ENCODE results near the gene TNFAIP8.
"Not testable (repeated sequence)": the region's sequence is repeated elsewhere in the genome, so short reads cannot be mapped to it uniquely, and the experiment has no call there.

Gene TNFAIP8

DNA sequence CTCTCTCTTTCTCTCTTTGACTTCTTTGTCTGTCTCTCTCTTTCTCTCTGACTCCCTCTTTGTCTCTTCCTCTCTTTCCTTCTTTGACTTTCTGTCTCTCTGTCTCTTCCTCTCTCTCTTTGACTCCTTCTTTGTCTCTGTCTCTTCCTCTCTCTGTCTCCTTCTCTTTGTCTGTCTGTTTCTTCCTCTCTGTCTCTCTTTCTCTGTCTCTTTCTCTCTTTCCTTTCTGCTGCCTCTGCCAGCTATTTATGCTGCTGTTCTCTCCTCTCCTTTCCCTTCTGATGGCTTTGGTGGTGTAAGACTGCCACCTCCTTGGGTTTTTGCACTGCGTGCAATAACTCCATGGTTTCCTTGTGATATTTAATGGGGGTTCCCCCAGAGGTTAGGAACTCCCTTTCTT, 72.3 kb downstream of the TNFAIP8 start:
- not testable (repeated sequence) for DNase-seq

DNA sequence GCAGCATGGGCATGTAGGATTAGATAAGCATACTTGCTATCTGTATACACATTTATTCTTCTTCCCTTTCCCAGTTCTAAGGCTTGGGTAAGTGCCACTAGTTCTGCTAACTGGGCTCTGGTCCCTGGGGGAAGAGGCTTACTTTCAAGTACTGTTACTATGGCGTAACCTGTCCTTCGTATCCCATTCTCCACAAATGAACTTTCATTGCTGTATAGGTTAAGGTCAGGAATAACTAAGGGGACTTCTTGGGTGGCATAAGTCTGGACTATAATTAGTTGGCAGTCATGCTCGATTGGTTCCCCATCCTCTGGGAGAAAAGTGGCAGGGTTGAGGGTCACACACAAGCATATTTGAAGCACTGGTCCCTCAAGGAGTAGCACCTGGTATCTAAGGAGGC, 72.8 kb downstream of the TNFAIP8 start:
- not testable (repeated sequence) for DNase-seq

DNA sequence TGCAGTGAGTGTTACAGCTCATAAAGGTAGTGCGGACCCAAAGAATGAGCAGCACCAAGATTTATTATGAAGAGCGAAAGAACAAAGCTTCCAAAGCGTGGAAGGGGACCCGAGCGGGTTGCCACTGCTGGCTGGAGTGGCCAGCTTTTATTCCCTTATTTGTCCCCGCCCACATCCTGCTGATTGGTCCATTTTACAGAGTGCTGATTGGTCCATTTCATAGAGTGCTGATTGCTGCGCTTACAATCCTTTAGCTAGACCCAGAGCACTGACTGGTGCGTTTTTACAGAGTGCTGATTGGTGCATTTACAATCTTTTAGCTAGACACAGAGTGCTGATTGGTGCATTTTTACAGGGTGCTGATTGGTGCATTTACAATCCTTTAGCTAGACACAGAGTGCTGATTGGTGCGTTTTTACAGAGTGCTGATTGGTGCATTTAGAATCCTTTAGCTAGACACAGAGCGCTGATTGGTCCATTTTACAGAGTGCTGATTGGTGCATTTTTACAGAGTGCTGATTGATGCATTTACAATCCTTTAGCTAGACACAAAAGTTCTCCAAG, 76.9 kb downstream of the TNFAIP8 start:
- DNase-seq, result not testable (repeated sequence)

DNA sequence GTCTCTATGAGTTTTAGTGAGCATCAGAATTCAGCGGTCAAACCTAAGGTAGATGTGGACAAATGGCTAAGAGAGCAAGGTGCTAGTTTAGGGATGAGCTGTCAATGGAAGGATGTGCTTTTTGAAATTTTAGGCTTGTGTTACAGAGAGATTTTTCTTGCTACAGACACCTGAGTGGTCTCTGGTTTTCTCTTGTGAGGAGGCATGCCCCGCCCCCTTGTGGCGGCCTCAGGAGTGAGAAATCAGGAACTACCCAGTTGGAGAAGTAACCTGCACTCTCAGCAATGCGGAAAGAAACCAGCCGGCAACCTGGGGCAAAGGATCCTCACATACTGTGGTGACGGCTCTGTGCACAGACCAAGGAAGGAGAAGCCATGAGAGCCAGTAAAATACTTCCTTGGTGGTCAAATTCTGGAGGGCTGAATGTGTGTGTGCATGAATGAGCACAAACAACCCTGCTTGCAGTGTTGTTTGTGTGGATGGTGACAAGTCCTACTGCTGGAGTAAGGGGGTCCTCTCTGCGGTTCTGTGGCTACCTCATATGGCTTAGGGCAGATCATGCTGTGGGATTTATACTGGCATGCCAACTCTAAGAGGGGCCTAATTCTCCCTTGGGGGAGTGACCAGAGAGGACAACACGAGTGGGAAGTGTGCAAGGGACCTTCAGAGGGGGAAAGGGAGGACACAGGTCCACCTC, 79.8 kb downstream of the TNFAIP8 start:
- DNase-seq, result peak; percentile 71

DNA sequence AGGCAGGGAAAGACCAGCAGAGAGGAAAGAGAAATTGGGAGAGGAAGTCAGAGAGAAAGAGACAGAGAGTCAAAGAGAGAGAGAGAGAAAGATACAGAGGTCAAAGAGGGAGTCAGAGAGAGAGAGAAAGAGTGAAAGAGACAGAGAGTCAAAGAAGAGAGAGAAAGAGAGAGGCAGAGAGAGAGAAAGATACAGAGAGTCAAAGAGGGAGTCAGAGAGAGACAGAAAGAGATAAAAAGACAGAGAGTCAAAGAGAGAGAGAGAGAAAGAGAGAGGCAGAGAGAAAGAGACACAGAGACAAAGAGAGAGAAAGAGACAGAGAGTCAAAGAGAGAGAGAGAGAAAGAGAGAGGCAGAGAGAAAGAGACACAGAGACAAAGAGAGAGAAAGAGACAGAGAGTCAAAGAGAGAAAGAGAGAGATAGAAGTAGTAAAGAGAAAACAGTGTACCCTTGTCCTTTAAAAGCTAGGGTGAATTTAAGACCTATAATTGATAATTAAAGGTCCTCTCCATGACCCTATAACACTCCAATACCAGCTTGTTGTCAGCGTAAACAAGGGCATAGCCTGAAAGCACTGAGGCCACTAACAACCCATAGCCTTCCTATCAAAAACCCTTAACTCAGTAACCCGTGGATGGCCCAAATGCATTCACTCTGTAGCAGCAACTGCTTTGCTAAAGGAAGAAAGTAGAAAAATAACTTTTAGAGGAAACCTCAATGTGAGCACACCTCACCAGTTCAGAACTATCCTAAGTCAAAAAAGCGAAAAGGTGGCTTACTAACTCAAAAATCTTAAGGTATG, 82.2 kb downstream of the TNFAIP8 start:
- not testable (repeated sequence) for DNase-seq

DNA sequence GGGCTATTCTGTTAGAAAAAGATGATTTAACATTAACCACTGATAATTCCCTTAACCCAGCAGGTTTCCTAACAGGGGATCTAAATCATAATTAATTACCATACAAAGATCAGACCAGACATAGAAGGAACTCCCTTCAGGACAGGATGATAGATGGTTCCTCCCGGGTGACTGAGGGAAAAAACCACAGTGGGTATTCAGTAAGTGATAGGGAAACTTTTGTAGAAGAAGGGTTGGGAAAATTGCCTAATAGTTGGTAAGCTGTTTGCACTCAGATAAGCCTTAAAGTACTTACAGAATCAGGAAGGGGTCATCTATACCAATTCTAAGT, 82.7 kb downstream of the TNFAIP8 start:
- not testable (repeated sequence) for DNase-seq

DNA sequence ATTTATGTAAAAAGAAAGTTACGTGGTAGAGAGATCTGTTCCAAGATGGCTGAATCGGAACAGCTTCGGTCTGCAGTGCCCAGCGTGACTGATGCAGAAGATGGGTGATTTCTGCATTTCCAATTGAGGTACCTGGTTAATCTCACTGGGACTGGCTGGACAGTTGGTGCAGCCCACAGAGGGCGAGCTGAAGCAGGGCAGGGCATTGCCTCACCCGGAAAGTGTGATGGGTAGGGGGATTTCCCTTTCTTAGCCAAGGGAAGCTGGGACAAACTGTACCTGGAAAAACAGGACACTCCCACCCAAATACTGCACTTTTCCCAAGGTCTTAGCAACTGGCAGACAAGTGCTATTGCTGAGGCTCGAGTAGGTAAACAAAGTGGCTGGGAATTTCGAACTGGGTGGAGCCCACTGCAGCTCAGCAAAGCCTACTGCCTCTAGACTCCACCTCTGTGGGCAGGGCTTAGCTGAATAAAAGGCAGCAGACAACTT, 83.4 kb downstream of the TNFAIP8 start:
- DNase-seq, result no peak

DNA sequence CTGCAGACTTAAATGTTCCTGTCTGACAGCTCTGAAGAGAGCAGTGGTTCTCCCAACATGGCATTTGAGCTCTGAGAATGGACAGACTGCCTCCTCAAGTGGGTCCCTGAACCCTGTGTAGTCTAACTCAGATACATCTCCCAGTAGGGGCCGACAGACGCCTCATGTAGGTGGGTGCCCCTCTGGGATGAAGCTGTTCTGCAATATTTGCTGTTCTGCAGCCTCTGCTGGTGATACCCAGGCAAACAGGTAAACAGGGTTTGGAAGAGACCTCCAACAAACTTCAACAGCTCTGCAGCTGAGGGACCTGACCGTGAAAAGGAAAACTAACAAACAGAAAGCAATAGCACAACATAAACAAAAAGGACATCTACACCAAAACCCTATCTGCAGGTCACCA, 83.8 kb downstream of the TNFAIP8 start:
- DNase-seq, result not testable (repeated sequence)

DNA sequence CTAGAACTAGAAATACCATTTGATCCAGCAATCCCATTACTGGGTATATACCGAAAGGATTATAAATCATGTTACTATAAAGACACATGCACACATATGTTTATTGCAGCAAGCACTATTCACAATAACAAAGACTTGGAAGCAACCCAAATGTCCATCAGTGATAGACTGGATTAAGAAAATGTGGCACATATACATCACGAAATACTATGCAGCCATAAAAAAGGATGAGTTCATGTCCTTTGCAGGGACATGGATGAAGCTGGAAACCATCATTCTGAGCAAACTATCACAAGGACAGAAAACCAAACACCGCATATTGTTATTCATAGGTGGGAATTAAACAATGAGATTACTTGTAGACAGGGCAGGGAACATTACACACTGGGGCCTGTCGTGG, 88.8 kb downstream of the TNFAIP8 start:
- not testable (repeated sequence) for DNase-seq

DNA sequence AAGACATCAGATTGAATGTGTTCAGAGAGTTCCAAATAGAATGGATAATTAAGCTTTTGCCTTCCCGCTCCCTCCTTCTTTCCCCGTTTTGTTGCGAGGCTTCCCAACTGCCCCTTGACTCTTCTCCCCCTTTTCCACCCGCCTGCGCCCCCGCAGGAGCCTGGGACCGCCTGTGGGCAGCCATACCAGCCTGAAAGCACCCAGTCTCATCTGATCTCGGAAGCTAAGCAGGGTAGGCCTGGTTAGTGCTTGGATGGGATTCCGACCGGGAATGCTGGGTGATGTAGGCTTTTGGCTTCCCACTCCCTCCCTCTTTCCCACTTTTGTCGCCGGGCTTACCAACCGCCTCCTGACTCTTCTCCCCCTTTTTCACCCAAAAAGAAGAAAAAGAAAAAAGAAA, 89.7 kb downstream of the TNFAIP8 start:
- no peak for DNase-seq

Measured in activated CD4-positive, alpha-beta T cell treated with anti-CD3 and anti-CD28 coated beads, Interleukin-10, Interleukin-2, amounts not matched to agents 100 ng/mL and 50 ng/mL, durations not matched to agents 16 hours and 8 hours (primary cell).